GM12878 (cell line): Measurements from ENCODE around the gene KIRREL3.

Experiments
- CBFB ChIP-seq: IDR thresholded peaks from 2 replicates; pipeline ENCODE4 v1.6.1; 2016; ENCODE audit warnings: antibody characterized with exemption, low read depth
- CHD2 ChIP-seq: IDR thresholded peaks from 2 replicates; pipeline ENCODE4 v1.6.1; 2011; ENCODE audit warnings: low read depth, low read length, improper control_type of control experiment, borderline replicate concordance
- CREB1 ChIP-seq: IDR thresholded peaks from 2 replicates; pipeline ENCODE4 v1.6.1; 2012; ENCODE audit warnings: low read depth, mild to moderate bottlenecking, inconsistent platforms
- FOS ChIP-seq: IDR thresholded peaks from 3 replicates; pipeline ENCODE4 v1.6.1; 2011; ENCODE audit warnings: borderline replicate concordance; ENCODE audit not compliant: insufficient read length; ENCODE audit errors: extremely low read depth
- NFIC ChIP-seq: IDR thresholded peaks from 2 replicates; pipeline ENCODE4 v1.6.1; 2012; ENCODE audit warnings: low read depth, mild to moderate bottlenecking, inconsistent platforms, low read length, moderate library complexity
- RAD21 ChIP-seq: IDR thresholded peaks from 2 replicates; pipeline ENCODE4 v1.6.1; 2011; ENCODE audit warnings: mild to moderate bottlenecking, low read depth, low read length, moderate library complexity; ENCODE audit not compliant: insufficient read depth
- RB1 ChIP-seq: fragments of 450-650 bp; formaldehyde crosslinking; IDR thresholded peaks from 2 replicates; pipeline ENCODE4 v1.6.1; 2017; ENCODE audit warnings: mild to moderate bottlenecking, borderline replicate concordance
- TF ChIP-seq, protein P1 (sequence below): fragments of 450-650 bp; IDR thresholded peaks from 2 replicates; pipeline ENCODE4 v1.6.1; 2017; ENCODE audit warnings: borderline replicate concordance
- TF ChIP-seq, protein P2 (sequence below), 3 experiments: IDR thresholded peaks in 2 of 3; conservative IDR thresholded peaks in 1 of 3; 2 replicates each; pipeline ENCODE4 v1.5.1; 2011; ENCODE audit warnings: low read depth in 3 of 3, low read length in 3 of 3, mild to moderate bottlenecking in 3 of 3, control low read depth in 2 of 3, moderate library complexity in 2 of 3, inconsistent platforms in 1 of 3, mixed read lengths in 1 of 3; ENCODE audit not compliant: control insufficient read depth in 2 of 3, insufficient read depth in 1 of 3; ENCODE audit errors: extremely low read depth in 1 of 3
- TF ChIP-seq, protein P3 (sequence below): fragments of 450-650 bp; IDR thresholded peaks from 2 replicates; pipeline ENCODE4 v1.6.1; 2017; ENCODE audit warnings: antibody characterized with exemption, mild to moderate bottlenecking, moderate library complexity
- TF ChIP-seq, protein P4 (sequence below): IDR thresholded peaks from 2 replicates; pipeline ENCODE4 v1.6.1; 2011; ENCODE audit warnings: mild to moderate bottlenecking, low read depth, low read length, moderate library complexity; ENCODE audit not compliant: insufficient replicate concordance
- TF ChIP-seq, protein P5 (sequence below): fragments of 450-650 bp; IDR thresholded peaks from 2 replicates; pipeline ENCODE4 v1.6.1; 2016; ENCODE audit warnings: mild to moderate bottlenecking, moderate library complexity, borderline replicate concordance

DNA sequence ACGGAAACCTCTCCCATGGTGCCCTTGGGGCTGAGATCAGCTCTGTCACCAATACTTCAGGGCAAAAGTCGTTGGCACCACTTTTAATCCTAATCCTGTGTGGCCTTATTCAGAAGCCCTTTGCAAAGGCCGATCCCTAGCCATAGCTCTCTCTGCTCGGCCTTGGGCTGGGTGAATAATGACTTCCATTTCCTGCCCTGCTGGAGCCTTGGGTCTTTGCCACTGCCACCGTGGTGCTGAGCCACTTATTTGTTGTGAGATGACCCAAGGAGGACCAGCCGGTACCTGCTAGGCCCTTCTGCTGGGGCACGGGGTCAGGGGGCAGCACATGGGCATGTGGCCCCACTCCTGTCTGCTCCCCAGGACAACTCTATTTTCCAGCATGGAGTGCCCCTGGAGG, 456.9 kb downstream of the KIRREL3 start:
- no peak for TF ChIP-seq CHD2
- TF ChIP-seq, protein P1, sequence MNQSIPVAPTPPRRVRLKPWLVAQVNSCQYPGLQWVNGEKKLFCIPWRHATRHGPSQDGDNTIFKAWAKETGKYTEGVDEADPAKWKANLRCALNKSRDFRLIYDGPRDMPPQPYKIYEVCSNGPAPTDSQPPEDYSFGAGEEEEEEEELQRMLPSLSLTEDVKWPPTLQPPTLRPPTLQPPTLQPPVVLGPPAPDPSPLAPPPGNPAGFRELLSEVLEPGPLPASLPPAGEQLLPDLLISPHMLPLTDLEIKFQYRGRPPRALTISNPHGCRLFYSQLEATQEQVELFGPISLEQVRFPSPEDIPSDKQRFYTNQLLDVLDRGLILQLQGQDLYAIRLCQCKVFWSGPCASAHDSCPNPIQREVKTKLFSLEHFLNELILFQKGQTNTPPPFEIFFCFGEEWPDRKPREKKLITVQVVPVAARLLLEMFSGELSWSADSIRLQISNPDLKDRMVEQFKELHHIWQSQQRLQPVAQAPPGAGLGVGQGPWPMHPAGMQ, result no peak
- TF ChIP-seq, protein P2, sequence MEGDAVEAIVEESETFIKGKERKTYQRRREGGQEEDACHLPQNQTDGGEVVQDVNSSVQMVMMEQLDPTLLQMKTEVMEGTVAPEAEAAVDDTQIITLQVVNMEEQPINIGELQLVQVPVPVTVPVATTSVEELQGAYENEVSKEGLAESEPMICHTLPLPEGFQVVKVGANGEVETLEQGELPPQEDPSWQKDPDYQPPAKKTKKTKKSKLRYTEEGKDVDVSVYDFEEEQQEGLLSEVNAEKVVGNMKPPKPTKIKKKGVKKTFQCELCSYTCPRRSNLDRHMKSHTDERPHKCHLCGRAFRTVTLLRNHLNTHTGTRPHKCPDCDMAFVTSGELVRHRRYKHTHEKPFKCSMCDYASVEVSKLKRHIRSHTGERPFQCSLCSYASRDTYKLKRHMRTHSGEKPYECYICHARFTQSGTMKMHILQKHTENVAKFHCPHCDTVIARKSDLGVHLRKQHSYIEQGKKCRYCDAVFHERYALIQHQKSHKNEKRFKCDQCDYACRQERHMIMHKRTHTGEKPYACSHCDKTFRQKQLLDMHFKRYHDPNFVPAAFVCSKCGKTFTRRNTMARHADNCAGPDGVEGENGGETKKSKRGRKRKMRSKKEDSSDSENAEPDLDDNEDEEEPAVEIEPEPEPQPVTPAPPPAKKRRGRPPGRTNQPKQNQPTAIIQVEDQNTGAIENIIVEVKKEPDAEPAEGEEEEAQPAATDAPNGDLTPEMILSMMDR (IDR thresholded peaks at IDR 0.05 in 2 of 3, conservative IDR thresholded peaks at IDR 0.05 in 1 of 3; ENCODE audit: control insufficient read depth in 2 of 3, extremely low read depth in 1 of 3, insufficient read depth in 1 of 3, low read depth in 3 of 3, low read length in 3 of 3), result no peak
- TF ChIP-seq NFIC, result no peak
- TF ChIP-seq, protein P3, sequence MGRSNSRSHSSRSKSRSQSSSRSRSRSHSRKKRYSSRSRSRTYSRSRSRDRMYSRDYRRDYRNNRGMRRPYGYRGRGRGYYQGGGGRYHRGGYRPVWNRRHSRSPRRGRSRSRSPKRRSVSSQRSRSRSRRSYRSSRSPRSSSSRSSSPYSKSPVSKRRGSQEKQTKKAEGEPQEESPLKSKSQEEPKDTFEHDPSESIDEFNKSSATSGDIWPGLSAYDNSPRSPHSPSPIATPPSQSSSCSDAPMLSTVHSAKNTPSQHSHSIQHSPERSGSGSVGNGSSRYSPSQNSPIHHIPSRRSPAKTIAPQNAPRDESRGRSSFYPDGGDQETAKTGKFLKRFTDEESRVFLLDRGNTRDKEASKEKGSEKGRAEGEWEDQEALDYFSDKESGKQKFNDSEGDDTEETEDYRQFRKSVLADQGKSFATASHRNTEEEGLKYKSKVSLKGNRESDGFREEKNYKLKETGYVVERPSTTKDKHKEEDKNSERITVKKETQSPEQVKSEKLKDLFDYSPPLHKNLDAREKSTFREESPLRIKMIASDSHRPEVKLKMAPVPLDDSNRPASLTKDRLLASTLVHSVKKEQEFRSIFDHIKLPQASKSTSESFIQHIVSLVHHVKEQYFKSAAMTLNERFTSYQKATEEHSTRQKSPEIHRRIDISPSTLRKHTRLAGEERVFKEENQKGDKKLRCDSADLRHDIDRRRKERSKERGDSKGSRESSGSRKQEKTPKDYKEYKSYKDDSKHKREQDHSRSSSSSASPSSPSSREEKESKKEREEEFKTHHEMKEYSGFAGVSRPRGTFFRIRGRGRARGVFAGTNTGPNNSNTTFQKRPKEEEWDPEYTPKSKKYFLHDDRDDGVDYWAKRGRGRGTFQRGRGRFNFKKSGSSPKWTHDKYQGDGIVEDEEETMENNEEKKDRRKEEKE, result no peak
- TF ChIP-seq, protein P4, sequence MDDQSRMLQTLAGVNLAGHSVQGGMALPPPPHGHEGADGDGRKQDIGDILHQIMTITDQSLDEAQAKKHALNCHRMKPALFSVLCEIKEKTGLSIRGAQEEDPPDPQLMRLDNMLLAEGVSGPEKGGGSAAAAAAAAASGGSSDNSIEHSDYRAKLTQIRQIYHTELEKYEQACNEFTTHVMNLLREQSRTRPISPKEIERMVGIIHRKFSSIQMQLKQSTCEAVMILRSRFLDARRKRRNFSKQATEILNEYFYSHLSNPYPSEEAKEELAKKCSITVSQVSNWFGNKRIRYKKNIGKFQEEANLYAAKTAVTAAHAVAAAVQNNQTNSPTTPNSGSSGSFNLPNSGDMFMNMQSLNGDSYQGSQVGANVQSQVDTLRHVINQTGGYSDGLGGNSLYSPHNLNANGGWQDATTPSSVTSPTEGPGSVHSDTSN, result no peak
- no peak for TF ChIP-seq RB1
- TF ChIP-seq FOS, result no peak
- TF ChIP-seq, protein P5, sequence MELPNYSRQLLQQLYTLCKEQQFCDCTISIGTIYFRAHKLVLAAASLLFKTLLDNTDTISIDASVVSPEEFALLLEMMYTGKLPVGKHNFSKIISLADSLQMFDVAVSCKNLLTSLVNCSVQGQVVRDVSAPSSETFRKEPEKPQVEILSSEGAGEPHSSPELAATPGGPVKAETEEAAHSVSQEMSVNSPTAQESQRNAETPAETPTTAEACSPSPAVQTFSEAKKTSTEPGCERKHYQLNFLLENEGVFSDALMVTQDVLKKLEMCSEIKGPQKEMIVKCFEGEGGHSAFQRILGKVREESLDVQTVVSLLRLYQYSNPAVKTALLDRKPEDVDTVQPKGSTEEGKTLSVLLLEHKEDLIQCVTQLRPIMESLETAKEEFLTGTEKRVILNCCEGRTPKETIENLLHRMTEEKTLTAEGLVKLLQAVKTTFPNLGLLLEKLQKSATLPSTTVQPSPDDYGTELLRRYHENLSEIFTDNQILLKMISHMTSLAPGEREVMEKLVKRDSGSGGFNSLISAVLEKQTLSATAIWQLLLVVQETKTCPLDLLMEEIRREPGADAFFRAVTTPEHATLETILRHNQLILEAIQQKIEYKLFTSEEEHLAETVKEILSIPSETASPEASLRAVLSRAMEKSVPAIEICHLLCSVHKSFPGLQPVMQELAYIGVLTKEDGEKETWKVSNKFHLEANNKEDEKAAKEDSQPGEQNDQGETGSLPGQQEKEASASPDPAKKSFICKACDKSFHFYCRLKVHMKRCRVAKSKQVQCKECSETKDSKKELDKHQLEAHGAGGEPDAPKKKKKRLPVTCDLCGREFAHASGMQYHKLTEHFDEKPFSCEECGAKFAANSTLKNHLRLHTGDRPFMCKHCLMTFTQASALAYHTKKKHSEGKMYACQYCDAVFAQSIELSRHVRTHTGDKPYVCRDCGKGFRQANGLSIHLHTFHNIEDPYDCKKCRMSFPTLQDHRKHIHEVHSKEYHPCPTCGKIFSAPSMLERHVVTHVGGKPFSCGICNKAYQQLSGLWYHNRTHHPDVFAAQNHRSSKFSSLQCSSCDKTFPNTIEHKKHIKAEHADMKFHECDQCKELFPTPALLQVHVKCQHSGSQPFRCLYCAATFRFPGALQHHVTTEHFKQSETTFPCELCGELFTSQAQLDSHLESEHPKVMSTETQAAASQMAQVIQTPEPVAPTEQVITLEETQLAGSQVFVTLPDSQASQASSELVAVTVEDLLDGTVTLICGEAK, result no peak
- no peak for TF ChIP-seq CBFB
- no peak for TF ChIP-seq RAD21
- no peak for TF ChIP-seq CREB1
